ENCODE measurements around the gene NCOA7.

NCOA7 gene, protein sequence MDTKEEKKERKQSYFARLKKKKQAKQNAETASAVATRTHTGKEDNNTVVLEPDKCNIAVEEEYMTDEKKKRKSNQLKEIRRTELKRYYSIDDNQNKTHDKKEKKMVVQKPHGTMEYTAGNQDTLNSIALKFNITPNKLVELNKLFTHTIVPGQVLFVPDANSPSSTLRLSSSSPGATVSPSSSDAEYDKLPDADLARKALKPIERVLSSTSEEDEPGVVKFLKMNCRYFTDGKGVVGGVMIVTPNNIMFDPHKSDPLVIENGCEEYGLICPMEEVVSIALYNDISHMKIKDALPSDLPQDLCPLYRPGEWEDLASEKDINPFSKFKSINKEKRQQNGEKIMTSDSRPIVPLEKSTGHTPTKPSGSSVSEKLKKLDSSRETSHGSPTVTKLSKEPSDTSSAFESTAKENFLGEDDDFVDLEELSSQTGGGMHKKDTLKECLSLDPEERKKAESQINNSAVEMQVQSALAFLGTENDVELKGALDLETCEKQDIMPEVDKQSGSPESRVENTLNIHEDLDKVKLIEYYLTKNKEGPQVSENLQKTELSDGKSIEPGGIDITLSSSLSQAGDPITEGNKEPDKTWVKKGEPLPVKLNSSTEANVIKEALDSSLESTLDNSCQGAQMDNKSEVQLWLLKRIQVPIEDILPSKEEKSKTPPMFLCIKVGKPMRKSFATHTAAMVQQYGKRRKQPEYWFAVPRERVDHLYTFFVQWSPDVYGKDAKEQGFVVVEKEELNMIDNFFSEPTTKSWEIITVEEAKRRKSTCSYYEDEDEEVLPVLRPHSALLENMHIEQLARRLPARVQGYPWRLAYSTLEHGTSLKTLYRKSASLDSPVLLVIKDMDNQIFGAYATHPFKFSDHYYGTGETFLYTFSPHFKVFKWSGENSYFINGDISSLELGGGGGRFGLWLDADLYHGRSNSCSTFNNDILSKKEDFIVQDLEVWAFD

DNA sequence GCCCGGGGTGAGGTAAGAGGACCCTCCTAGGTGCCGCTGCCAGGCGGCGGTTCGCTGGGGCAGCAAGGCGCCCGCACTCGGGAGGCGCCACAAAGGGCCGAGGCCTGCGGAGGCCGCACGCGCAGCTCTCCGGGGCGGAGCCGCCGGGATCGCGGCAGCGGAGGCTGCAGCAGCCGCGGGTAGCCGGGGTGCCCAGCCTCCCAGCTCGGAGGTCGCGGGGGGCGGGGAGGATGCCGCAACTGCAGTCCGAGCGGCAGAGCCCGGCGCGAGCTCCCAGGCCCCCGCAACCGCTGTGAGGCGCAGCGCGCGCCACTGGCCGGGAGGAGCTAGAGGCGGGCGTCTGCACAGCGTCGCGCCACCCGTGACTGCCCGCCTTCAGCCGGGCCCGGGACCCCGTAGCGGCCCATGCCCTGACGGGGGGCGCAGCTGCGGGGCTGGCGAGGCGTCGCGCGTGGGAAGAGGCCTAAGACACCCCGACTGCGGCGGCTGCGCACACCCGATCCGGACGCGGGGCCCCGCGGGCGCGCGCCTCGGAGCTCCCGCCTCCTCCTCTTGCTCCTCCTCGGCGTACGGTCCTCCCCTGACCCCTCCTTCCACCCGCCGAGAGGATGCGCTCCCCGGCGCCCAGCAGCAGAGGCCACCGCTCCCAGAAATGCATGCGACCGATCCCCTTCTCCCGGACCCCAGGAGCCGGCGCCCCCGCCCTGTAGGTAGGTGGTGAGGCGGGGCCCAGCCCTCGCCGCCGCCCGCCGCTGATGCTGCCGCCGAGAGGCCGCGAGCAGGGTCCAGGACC is at the start of gene NCOA7:
TSS of gene NCOA7 (plus strand) at position 603 of the 793 bp plus-strand sequence. CDS start 24,395 bp downstream, outside the sequence.
- DNase-seq, result peak; percentile 81

DNA sequence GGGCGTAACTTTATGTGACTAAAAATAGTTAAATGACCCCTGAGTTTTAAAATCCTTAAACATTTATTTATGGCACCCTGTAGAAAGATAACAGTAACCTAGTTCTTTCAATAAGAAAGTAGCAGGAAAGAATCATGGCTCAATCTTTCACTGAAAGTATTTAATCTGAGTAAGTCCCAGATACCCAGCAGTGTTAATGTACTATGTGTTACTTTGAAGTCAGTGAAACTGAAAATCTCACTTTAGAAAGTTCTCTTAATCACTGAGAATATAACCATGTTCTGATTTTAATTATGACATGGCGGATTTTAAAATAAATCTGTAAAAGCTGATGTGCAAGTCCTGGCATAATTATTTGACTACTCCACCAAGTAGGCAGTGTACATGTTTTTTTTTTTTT is 49.4 kb upstream of the NCOA7 start:
- DNase-seq, result no peak

DNA sequence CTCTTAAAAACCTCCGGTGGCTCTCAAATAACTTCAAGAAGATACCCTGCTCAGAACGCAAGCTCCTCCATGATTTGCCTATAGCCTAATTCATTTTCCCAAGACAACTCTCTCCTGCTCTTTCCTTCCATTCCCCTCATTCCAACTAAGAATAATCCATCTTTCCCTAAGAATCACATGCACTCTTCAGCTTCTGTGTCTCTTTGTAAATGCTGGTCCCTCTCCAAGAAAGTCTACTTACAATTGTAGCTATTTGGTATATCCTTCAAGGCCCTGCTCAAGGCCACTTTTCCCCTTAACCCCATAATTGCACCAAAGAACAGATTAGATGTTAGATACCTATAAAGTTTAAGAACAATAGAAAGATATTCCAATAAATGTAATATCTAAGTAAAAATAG is 48.7 kb upstream of the NCOA7 start:
- no peak for DNase-seq

DNA sequence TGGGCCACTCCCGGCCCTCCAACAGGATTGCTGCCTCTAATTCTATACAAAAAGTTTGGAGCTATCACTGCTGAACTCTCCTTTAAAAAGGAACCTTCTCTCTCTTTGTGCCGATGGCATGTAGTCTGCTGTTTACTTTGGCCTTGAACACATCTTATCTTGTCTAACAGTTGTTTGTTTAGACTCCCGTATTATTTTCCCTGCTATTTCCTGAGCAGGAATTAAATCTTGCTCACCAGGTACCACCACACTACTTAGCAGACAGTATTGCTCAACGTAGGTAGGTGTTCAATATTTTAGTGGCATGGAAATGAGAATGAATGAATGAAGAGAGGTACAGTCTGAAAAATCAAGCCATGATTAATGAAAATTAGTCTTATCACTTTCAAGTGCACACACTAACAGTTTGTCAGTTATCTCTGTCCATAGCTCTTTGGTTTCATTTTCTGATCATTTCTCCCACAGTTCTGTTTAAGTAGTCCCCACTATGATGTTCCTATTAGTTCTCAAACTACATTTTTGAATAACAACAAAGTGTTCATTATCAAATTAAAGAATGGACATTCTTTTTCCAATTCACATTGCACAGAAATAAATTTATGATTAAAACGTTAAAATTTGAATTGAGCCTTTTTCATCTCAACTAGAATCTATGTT is 48.2 kb upstream of the NCOA7 start:
- no peak for DNase-seq

DNA sequence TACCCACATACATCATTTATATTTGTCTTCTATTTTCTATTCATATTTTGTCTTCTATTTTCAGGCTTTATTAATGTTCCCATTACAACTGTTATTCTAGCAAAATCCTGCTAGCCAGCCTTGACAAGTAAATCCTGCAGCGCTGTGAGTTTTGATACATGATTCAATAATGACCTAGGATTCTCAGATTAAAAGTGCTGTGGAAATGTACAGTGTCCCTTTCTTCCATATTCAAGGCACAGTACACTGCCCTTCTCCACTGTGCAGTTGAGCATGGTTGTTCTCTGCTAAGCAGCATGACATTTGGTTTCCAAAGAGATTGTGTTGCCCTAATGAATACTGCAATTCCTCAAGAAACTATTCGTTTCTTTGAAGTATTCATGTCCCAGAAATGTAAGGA is 47.2 kb upstream of the NCOA7 start:
- DNase-seq, result no peak

DNA sequence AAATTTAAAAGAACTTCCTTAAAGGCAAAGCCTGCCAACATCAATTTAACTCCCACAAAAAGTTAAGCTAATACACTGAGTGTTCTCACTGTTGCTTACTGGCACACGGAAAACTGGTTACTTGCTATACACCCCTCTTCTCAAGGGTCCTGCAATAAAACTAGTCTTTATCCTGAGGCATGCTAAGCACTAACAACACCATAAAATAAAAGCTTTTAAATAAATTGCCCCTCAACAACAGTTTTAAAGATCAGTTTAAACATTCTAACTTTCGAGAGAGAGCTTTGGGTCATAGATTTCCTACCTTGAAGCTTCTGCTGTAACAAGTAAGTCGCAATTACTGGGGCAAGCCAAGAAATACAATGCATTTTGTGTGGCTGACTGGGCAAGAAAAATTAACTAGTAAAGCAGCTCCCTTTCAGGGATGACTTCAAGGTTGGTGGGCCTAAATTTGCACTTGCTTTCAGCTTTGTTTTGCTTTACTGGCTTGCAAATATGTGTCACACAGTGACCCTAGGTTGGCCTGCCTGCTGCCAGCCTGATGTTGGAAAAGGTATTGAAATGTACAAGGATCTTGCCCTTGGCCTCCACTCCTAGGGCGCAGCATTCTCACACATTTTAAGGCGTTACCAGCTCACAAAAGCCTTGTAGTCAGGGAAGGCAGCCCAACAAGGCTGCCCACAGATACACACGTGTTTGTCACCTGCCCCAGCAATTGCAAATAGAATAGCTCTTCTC is 45.3 kb upstream of the NCOA7 start:
- no peak for DNase-seq

DNA sequence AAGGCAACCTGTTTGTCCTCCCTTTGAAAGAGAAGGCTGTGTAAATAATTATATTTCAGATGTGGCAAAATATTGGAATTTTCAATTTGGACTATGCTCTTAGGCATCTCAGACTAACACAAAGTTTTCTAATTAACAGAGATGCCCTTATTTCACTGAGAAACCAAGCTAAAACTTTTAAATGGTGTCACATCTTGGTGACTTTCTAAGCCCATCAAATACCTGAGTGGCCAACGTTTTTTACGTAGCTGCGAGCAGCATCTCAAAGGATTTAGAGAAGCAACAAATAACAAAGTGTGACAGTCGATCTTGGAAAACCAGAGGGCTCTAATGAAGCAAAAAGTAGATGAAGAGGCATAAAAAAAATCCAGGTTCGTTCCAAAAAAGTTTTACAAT is 44.7 kb upstream of the NCOA7 start:
- no peak for DNase-seq

DNA sequence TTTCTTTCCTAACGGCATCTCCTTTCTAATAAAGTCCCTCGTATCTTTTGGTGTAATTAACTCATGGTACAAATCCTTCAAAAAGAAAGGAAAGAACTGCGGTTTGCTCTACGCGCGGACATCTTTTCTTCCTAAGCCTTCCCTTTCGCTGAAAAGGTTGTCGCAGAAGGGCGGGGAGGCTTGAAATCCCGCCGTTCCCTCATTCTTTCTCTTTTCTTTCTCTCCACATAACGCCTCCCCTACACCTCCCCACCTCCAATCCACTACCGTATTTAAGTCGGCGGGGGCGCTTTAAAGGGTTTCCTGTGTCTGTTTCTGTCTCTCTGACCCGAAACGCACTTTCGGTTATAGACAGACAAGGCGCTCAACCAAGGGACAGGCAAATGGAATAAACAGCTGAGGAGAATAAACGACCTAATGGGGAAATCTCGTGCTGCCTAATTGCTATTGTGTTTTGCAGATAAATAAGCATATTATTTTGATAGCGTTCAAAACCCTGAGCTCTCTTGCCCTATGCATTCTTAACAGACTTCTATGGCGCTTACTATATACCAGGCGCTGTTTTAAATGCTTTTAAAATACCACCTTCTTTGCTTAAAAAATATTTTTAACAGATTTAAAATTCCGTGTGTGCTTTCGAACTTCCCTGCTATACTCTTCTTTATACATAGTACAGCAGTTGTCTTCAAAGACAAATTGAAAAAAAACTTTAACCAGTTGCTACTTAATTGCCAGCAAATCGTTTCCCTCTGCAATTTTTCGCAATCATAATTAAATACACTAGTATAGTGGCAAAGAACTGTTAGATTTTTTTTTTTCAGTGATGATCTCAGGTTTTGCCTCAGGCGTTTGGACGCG is 43.8 kb upstream of the NCOA7 start:
- peak; percentile 75 for DNase-seq

DNA sequence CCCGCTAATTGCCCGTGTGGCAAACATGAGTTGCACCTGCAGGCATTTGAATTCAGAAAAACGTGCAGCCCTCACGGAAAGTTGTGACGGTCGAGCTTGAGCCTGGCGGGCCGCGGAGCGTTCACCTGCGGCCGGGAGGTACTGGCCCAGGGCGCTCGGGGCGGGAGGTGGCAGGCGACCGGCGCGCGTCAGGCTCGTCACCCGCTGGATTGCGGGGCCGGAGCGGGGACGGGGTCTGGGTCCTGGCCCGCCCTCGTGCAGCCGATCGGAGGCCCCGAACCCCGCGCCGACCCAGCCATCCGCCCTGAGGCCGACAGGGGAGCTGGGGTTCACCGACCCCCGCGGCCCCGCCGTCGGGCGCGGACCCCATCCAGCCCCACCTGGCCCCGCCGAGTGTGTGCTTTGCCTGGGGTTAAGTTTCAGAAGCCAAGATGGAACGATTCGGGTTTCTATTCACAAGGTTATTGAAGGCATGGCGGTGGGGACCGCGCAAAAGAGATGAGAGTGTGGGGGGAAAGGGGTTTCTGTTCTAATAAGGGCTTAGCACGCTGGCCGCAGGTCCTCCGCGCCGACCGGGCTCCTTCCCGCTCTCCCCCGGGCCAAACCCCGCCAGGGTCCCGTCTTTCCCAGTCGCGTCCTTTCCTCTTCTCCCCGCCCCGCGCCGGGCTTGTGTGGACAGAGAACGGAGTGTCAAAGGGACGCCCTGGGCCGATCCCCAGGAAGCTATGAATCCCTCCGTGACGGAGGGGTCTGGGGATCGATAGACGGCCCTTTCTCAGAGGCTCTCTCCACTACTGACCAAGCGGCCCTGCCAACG is 43.0 kb upstream of the NCOA7 start:
- peak; percentile 32 for DNase-seq

DNA sequence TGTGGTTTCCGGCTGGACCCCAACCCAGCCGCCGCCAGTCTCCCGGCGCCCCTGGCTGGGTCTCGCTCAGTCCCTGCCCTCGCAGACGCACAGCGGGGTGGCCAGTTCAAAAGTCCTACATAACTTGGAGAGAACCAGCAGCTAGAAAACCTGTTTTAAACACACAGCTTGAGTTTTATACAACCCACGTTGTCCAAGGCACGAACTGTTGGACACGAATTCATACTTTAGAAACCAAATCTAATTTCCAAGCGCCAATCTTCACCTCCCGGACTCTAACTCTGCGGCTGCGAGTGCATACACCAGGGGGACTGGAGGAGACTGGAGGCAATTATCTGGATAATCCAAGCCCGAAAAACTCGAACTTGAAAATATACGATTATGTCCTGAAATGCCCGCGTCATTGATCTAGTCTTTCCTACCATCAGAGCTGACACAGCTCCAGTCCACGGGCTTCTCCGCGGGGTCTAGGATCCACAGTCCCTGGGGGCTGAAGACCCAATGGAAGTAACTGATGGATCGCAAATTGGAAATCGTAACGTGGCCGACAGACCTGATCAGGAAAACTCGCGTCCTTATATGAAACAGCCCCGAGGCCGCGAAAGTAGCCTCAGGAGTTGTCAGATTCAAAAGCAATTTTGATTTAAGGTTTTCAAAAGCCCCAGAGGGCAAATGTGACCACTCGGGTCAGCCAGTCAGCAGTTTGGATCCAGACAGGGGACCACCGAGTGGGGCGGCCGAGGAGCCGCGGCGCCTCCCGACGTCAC is 42.2 kb upstream of the NCOA7 start:
- peak; percentile 7 for DNase-seq

DNA sequence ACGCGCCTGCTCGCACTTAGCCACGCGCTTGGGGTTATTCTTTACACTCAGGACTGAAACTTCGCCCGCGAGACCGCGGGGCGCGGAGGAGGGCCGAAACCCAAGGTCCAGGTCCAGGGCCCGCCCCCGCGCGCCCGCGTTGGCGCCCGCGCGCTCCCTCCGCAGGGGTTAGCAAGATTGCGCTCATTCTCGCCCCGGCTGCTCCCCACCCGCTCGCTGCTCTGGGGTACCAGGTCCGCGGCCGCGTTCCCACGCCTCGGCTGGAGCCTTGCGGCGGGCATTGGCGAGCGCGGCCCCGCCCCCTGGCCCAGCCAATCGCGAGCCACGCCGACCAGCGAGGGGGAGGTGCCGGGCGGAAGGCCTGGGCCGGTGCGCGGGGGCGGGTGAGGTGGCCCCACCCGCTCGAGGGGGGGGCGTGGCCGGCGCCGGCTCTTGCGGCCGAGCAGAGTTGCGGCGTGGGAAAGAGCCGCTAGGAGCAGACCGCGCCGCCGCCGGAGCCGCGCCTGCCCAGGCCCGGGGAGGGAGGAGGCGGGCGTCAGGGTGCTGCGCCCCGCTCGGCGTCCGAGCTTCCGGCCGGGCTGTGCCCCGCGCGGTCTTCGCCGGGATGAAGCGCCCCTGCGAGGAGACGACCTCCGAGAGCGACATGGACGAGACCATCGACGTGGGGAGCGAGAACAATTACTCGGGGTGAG is 41.4 kb upstream of the NCOA7 start, which contains the start of gene HEY2:
TSS of gene HEY2 (plus strand) at position 460 of the 692 bp plus-strand sequence. CDS start at position 605, 145 bp downstream.
- peak; percentile 86 for DNase-seq

DNA sequence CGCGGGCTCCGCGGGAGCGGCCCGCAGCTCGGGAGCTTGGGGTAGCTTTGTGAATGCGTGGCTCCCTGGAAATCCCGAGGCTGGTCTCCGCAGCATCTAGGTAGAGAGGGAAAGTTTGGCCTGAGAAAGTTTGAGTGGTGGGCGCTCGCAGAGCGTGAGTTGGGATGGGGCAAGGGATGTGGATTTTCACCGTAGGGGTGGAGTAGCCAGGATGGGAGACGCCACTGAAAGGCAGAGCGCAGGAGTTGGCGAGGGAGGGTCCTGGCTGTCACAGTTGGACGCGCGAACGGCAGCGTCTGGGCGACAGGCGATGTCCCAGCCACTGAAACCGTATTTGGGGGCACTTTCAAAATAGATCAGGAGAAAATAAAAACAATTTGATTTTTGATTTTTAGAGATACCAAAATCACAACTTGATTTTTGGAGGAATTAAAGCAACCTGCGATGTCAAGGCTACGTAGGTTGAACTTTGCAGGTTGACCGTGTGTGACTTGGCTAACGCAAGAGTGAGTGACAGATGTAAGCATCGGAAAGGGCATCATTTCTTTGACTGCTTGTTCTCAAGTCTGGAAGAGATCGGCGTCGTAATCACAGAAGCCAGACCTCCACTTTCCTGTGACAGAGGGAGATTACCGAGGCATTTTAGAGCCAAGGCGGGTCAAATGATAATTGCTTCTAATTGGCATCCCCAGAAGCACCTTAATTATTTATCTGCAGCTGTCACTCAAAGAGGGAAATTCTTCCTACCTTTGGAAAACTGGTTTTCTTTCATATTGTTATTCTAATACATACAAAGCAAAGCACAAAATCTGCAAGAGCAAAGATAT is 40.7 kb upstream of the NCOA7 start:
- no peak for DNase-seq

DNA sequence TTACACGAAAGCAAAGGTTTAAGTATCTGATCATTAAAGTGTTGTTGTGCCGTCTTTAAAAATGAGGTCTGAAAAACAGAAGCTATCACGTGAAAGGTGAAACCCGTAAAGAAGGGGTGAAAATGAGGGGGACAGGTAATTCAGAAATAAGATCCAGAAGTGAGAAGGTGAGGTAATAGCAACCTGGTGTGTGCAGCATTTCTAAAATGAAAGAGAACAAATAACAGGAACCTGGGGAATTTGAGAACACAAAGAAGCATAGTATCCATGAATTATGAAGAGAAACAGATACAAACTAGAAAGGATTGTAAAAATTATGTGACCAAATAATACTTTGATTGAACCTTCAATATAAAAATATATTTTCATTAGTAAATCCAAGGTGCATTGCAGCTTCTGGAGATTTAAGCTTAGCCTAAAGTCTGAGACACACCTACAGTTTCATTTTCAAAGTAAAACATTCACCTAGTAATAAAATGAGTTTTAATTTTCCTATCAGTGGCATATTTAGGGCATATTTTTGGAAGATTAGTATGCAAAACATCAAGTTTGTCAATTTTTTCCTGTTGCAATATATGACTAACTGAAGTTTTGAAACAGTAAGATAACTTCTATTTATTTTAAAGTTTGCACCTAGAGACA is 39.9 kb upstream of the NCOA7 start:
- DNase-seq, result no peak

DNA sequence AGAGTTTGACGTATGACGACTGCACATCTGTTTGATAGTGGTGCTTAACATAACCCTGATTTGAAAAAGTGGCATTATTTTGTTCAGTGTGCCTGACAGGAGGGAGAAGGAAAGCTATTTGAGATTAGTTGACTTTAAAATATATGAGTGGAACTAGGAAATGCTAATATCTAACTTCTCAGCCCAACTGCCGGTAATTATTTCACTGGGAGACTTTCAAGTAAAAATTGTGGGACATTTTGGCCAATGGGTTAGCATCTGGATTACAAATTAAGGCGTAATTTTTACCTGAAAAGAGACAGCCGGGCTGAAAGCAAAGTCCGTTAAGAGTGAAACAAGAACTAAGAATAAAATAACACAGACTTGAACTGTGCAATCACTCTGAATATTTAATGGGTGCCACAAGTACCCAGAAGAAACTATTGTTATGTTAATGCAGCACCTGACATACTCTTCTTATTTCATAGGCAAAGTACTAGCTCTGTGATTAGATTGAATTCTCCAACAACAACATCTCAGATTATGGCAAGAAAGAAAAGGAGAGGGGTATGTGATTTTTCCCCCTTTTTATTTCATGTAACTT is 39.3 kb upstream of the NCOA7 start:
- DNase-seq, result no peak

DNA sequence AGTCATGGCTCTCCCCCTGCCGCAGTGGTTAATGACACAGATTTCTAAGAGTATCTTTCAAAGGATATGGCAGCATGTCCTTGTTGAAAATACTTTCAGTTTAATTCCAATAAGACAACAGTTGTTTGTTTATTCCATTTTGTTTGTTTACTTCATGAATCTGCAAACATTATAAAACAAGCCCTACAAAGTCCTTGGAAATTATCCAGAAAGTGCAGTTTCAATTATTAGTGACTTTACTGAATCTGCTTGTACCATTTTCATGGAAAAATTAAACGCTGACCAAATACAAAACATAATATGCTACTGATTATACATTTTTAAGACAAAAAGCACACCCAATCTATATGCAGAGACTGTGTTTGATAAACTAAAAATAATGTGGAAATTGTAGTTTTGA is 38.0 kb upstream of the NCOA7 start:
- no peak for DNase-seq

DNA sequence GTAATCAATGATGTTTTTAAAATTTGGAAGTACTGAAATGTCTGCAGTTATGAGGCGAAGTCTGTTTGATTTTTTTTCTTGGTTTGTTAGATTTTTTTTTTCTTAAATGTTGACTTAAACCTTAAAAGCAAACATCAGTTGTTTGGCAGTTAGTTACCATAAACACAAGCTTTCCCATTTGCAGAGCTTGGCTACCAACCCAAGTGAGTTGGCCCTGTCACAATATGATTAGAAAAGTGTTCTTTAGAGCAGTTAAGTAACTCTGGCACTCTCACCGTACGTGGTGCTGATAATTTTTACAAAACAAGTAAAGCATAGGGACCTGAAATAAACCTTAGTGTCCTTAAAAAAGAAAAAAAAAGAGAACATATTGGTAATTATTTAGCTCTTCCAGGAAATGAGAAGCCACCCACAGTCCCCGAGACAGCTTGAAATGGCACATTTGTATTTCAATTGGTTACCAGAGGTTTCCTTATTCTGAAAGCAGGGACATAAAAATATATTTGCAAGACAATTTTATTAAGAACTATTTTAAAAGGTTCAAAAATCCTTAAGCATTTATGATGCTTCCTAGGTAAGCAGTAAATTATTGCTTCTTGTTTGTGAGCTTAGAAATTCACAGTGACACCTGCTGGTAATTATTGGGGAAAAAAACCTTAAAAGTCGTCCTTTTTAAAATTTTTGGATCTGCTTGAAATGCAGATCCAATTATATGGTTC is 37.4 kb upstream of the NCOA7 start:
- DNase-seq, result no peak
